BE2C (cell line): ENCODE data around the gene PAF1. TPM values are rescaled to one million over a fixed set of nuclear protein-coding genes. Genes with fewer than 3 reads are reported as not detected.

Source experiments
- DNase-seq: peaks from one replicate; pipeline ENCODE4 v3.0.0-alpha.2; 2020
- H3K27me3 ChIP-seq: fragments of 250-450 bp; sonication (Bioruptor Pico); 2 replicates; pipeline ENCODE4 v1.5.1; 2020; ENCODE audit warnings: mild to moderate bottlenecking
- H3K36me3 ChIP-seq: fragments of 250-450 bp; sonication (Bioruptor Pico); 2 replicates; pipeline ENCODE4 v1.5.1; 2020; ENCODE audit warnings: mild to moderate bottlenecking
- H3K4me1 ChIP-seq: fragments of 250-450 bp; sonication (Bioruptor Pico); 2 replicates; pipeline ENCODE4 v1.5.1; 2020
- H3K4me3 ChIP-seq: 2 replicates; pipeline ENCODE4 v1.5.1; 2011; ENCODE audit warnings: low read depth, low read length
- H3K9me3 ChIP-seq: fragments of 250-450 bp; sonication (Bioruptor Pico); 2 replicates; pipeline ENCODE4 v1.5.1; 2020
- polyA plus RNA-seq: library from polyadenylated mRNA; unstranded; fragments of >200 nt; gene quantifications from one replicate; pipeline ENCODE4 v1.2.1, GENCODE V29; 2012; ENCODE audit warnings: low read depth, missing spikeins; ENCODE audit not compliant: insufficient read length, insufficient read depth
- TF ChIP-seq, protein P1 (sequence below): IDR thresholded peaks from 2 replicates; pipeline ENCODE4 v1.5.1; 2012; ENCODE audit warnings: mild to moderate bottlenecking, low read depth, low read length

Gene PAF1
- 130 TPM for polyA plus RNA-seq

DNA sequence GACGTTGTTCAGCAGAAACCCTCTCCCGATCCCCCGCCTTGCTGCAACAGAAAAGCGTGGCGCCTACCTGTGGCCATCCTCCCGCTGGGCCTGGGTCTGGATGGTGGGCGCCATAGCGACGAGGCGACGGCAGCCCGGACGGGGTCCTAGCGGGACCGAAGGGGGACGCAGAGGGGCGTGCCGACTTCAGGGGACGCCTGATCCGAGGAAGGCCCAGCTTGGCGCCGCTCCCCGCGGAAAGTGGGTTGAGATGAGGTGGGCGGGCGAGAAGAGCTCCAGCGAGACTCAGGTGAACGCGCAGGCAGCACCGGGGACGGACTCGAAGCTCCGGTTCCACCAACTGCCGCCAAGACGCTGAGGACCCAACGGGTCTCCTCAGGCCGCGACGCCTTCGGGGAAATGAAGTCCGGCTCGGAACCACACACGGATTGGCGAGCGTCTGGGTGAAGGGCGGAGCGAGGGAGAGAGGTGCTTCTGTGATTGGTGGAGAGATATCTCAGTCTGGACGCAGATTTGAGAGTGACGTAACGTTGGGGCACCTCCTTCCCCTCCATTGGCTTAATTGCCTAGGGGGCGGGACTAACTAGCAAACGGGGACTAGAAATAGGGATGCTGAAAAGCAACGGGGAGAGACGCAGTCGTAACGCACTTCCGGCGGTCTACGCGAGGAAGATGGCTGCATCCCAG, at the start of gene PAF1, which contains the start of gene MED29:
Gene PAF1 (minus strand): TSS at position 356 of the 687 bp plus-strand sequence. CDS start 242 bp downstream, at position 114.
Gene MED29 (plus strand): TSS at position 628 of the 687 bp plus-strand sequence. CDS start 45 bp downstream, at position 673.
- peak within 1 kb of the TSS; percentile 99 for H3K4me3 ChIP-seq
- TF ChIP-seq, protein P1, sequence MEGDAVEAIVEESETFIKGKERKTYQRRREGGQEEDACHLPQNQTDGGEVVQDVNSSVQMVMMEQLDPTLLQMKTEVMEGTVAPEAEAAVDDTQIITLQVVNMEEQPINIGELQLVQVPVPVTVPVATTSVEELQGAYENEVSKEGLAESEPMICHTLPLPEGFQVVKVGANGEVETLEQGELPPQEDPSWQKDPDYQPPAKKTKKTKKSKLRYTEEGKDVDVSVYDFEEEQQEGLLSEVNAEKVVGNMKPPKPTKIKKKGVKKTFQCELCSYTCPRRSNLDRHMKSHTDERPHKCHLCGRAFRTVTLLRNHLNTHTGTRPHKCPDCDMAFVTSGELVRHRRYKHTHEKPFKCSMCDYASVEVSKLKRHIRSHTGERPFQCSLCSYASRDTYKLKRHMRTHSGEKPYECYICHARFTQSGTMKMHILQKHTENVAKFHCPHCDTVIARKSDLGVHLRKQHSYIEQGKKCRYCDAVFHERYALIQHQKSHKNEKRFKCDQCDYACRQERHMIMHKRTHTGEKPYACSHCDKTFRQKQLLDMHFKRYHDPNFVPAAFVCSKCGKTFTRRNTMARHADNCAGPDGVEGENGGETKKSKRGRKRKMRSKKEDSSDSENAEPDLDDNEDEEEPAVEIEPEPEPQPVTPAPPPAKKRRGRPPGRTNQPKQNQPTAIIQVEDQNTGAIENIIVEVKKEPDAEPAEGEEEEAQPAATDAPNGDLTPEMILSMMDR = peak; percentile 17; the same call in 1 of the 2 replicates
- no peaks in the 10 kb centered on the region for H3K9me3 ChIP-seq
- peak; percentile 97 for DNase-seq
- no peaks in the 10 kb centered on the region for H3K4me1 ChIP-seq
- H3K27me3 ChIP-seq = no peaks in the 10 kb centered on the region
- H3K36me3 ChIP-seq = peaks cover 40% of the 10 kb centered on the region

DNA sequence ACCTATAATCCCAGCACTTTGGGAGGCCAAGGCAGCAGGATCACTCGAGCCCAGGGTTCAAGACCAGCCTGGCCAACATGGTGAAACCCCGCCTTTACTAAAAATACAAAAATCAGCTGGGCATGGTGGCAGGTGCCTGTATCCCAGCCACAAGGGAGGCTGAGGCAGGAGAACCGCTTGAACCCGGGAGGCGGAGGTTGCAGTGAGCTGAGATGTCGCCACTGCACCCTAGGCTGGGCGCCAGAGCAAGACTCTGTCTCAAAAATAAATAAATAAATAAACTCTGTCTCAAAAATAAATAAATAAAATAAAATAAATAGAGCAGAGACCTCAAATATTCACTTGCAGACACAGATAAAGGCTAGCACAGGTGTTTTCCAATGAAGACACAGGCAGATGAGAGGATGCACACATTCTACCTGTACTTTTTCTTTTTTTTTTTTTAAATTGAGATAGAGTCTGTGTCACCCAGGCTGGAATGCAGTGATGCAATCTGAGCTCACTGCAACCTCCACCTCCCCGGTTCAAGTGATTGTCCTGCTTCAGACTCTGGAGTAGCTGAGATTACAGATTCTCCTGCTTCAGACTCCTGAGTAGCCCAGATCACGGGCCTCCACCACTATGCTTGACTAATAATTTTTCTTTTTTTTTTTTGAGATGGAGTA, 47.5 kb upstream of the PAF1 start:
- DNase-seq = no peak
- Histone ChIP-seq H3K27me3 (no peaks in the 10 kb centered on the region), H3K36me3 (peaks cover 22% of the 10 kb centered on the region), H3K4me1 (peaks cover 3% of the 10 kb centered on the region; the same call in 1 of the 2 replicates), H3K4me3 (no peak overlapping the region), H3K9me3 (no peaks in the 10 kb centered on the region)
- TF ChIP-seq, protein P1 = no peak

DNA sequence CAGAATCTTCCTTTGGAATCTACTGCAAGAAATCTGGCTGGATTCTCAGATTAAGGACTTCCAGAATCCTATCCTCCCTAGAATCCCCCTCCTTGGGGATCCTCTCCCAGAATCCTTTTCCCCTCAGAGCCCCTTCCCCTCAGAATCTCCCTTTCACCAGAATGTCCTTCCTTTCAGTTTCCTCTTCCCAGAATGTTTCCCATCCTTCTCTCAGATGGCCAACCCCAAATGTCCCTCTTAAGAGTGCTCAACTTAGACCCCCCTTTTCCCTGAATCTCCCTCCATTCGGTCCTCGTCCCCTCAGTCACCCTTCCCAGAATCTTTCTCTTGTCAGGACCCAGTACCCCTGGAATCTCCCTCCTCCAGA, 45.4 kb upstream of the PAF1 start:
- H3K4me1 ChIP-seq = peaks cover 3% of the 10 kb centered on the region; the same call in 1 of the 2 replicates
- H3K36me3 ChIP-seq = peaks cover 38% of the 10 kb centered on the region
- no peaks in the 10 kb centered on the region for H3K9me3 ChIP-seq
- no peaks in the 10 kb centered on the region for H3K27me3 ChIP-seq
- DNase-seq = no peak
- TF ChIP-seq, protein P1 = no peak
- peak overlapping the region; percentile 99 for H3K4me3 ChIP-seq

DNA sequence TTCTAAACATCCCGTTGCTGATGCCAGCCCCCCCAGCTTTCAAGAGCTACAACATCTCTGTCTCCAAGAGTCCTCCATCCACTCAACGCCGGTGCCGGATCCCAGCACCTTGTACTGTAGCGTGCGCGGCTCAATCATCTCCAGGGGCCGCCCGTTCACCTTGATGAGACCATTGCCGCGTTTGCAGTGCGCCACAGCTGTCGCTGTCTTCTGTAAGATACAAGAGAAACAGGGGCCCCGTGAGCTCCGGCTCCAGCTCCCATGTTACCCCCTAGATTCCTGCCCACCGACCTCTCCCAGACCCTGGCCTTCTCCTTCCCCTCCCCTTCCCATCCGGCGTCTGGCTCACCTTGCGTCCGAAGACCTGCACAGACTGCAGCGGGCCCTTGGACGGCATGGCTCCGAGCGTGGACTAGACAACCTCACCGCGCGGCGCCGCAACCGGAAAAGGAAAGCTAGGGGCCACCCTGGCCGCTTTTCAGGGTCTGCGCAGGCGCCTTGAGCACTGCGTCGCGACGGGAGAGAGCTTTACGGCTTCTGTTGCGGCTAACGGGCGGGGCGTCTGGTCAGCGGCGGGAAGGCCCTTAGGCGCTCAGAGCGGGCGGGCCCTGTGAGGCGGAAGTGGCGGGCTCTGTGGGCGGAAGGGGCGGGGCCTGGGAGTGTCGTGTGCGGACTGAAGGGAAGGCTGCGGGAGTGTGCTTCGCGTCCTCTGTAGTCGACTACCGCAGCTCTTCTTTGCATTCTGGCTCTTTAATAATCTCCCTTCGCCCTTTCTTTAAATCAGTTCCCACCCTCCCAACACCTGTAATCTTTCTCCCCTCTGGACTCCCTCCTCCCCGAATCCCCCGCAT, 44.8 kb upstream of the PAF1 start, which contains the start of gene RPS16:
Gene RPS16 (minus strand): TSS at position 451 of the 851 bp plus-strand sequence. CDS start 54 bp downstream, at position 397.
- peaks cover 3% of the 10 kb centered on the region; the same call in 1 of the 2 replicates for H3K4me1 ChIP-seq
- DNase-seq = peak; percentile 99
- H3K9me3 ChIP-seq = no peaks in the 10 kb centered on the region
- H3K36me3 ChIP-seq = peaks cover 38% of the 10 kb centered on the region
- TF ChIP-seq, protein P1 = no peak
- H3K27me3 ChIP-seq = no peaks in the 10 kb centered on the region
- peak within 1 kb of the TSS; percentile 99 for H3K4me3 ChIP-seq

DNA sequence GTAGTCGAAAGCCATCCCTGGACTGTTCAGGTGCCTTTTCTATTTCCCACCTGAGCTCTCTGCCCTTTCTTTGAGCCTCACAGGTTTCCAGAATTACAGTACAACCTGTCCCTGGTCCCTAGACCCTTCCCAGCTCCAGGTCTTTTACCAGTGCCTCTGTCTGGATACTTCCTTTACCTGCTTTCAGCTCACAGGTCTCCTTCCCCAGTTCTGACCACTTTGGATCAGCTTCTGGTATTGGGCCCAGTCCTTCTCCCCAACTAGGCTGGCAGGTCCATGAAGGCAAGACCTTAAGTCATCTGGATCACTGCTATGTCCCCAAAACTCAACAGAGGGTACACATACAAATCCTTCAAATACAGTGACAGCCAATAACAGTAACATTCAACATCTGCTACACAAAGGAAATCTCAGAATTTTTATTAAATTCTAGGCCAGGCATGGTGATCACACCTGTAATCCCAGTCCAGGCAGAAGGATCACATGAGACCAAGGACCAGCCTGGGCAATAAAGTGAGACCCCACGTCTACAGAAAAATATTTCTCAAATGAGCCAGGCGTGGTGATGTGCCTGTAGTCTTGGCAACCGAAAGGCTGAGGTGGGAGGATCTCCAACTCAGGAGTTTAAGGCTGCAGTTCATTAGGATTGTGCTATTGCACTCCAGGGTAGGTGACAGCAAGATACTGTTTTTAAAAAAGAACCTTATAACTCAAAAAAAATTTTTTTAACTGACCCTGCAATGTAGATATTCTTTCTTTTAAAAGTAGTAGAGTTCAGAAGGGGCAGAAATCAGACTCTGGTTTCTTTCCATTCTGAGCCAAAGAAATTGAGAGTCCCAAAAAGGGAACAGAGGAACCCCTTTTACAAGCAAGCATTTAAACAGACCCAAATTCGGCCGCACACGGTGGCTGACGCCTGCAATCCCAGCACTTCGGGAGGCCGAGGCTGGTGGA, 43.5 kb upstream of the PAF1 start:
- no peak for DNase-seq
- H3K27me3 ChIP-seq = no peaks in the 10 kb centered on the region
- TF ChIP-seq, protein P1 = no peak
- peaks cover 38% of the 10 kb centered on the region for H3K36me3 ChIP-seq
- no peaks in the 10 kb centered on the region for H3K9me3 ChIP-seq
- peak overlapping the region; percentile 99 for H3K4me3 ChIP-seq
- H3K4me1 ChIP-seq = peaks cover 3% of the 10 kb centered on the region; the same call in 1 of the 2 replicates
